Activated CD4-positive, alpha-beta memory T cell treated with anti-CD3 and anti-CD28 coated beads for 36 hours (primary cell): Measurements from ENCODE around the gene MYOD1. TPM values are rescaled to one million over a fixed set of nuclear protein-coding genes. Genes with fewer than 3 reads are reported as not detected.

Experiments
- CTCF ChIA-PET: fragments of 350-600 bp; sonication (Branson Sonifier 250); formaldehyde crosslinking; loops from one replicate; lab custom pipeline; 2021; ENCODE audit warnings: antibody characterized with exemption, inconsistent platforms; lab: Charles Lee
- POLR2A ChIA-PET: fragments of 350-600 bp; sonication (Branson Sonifier 250); formaldehyde crosslinking; loops from one replicate; lab custom pipeline; 2021; ENCODE audit warnings: antibody characterized with exemption; lab: Charles Lee
- DNase-seq: peaks from one replicate; pipeline ENCODE4 v3.0.0-alpha.2; 2020
- H3K27ac Mint-ChIP-seq: one replicate; pipeline ENCODE4 v1.8.0; 2021; ENCODE audit warnings: mixed read lengths
- H3K27me3 Mint-ChIP-seq: one replicate; pipeline ENCODE4 v1.8.0; 2021; ENCODE audit warnings: mixed read lengths
- H3K36me3 Mint-ChIP-seq: one replicate; pipeline ENCODE4 v1.8.0; 2021; ENCODE audit warnings: mixed read lengths
- H3K4me1 Mint-ChIP-seq: one replicate; pipeline ENCODE4 v1.8.0; 2021; ENCODE audit warnings: low read depth, mixed read lengths
- H3K4me3 Mint-ChIP-seq: one replicate; pipeline ENCODE4 v1.8.0; 2021; ENCODE audit warnings: mild to moderate bottlenecking, mixed read lengths
- H3K9me3 Mint-ChIP-seq: one replicate; pipeline ENCODE4 v1.8.0; 2021; ENCODE audit warnings: mixed read lengths
- intact Hi-C: fragments of 100-400 bp; cut with micrococcal nuclease; formaldehyde crosslinking; loops from one replicate; pipeline ENCODE4 v1.15.1; 2023
- total RNA-seq, 2 experiments: library from RNA; stranded (reverse); gene quantifications; one replicate each; pipeline ENCODE4 v1.2.3, GENCODE V29; 2021

MYOD1 gene
- total RNA-seq, 2 experiments from 2014 or later, result not detected

- peaks cover 36% of the 10 kb centered on the region for H3K27me3 Mint-ChIP-seq
- H3K9me3 Mint-ChIP-seq, result no peaks in the 10 kb centered on the region
- intact Hi-C loops, result no loop called here
- no peak for DNase-seq
- ChIA-PET CTCF (no interaction called here), POLR2A (no interaction called here)
- no peak overlapping the region for H3K27ac Mint-ChIP-seq
- H3K4me1 Mint-ChIP-seq, result no peaks in the 10 kb centered on the region
- no peak overlapping the region for H3K4me3 Mint-ChIP-seq
- H3K36me3 Mint-ChIP-seq, result no peaks in the 10 kb centered on the region
Measured at GRCh38 chr11:17693531-17693930, 25.8 kb upstream of the MYOD1 start.

GRCh38 chr11:17694494-17695110 lies 24.8 kb upstream of the MYOD1 start:
- H3K4me3 Mint-ChIP-seq, result no peak overlapping the region
- H3K27me3 Mint-ChIP-seq, result peaks cover 36% of the 10 kb centered on the region
- intact Hi-C loops, result no loop called here
- no peaks in the 10 kb centered on the region for H3K36me3 Mint-ChIP-seq
- H3K4me1 Mint-ChIP-seq, result no peaks in the 10 kb centered on the region
- POLR2A ChIA-PET, result no interaction called here
- no peaks in the 10 kb centered on the region for H3K9me3 Mint-ChIP-seq
- CTCF ChIA-PET, result no interaction called here
- H3K27ac Mint-ChIP-seq, result no peak overlapping the region
- no peak for DNase-seq

GRCh38 chr11:17695454-17696441 lies 23.6 kb upstream of the MYOD1 start:
- POLR2A ChIA-PET, result no interaction called here
- Mint-ChIP-seq H3K36me3 (no peaks in the 10 kb centered on the region), H3K27ac (no peak overlapping the region), H3K9me3 (no peaks in the 10 kb centered on the region), H3K4me1 (no peaks in the 10 kb centered on the region), H3K4me3 (no peak overlapping the region), H3K27me3 (peaks cover 36% of the 10 kb centered on the region)
- CTCF ChIA-PET, result no interaction called here
- DNase-seq, result no peak
- intact Hi-C loops, result no loop called here

- intact Hi-C loops, result no loop called here
Measured at GRCh38 chr11:17696741-17697140, 22.6 kb upstream of the MYOD1 start.

GRCh38 chr11:17697175-17697949 lies 22.0 kb upstream of the MYOD1 start:
- no peak for DNase-seq
- H3K9me3 Mint-ChIP-seq, result no peaks in the 10 kb centered on the region
- intact Hi-C loops, result no loop called here
- H3K4me3 Mint-ChIP-seq, result no peak overlapping the region
- H3K27ac Mint-ChIP-seq, result no peak overlapping the region
- ChIA-PET CTCF (no interaction called here), POLR2A (no interaction called here)
- H3K4me1 Mint-ChIP-seq, result no peaks in the 10 kb centered on the region
- peaks cover 29% of the 10 kb centered on the region for H3K27me3 Mint-ChIP-seq
- no peaks in the 10 kb centered on the region for H3K36me3 Mint-ChIP-seq

More at GRCh38 chr11:17696741-17697140, 22.6 kb upstream of the MYOD1 start:
- no peaks in the 10 kb centered on the region for H3K4me1 Mint-ChIP-seq
- no peak overlapping the region for H3K27ac Mint-ChIP-seq
- H3K36me3 Mint-ChIP-seq, result no peaks in the 10 kb centered on the region
- no peaks in the 10 kb centered on the region for H3K9me3 Mint-ChIP-seq
- DNase-seq, result no peak
- ChIA-PET POLR2A (no interaction called here), CTCF (no interaction called here)
- no peak overlapping the region for H3K4me3 Mint-ChIP-seq
- peaks cover 33% of the 10 kb centered on the region for H3K27me3 Mint-ChIP-seq

- ChIA-PET CTCF (interaction anchor here (1.3 kb wide), 1 partner anchor 32 kb away, joined by 3 read pairs; no protein-coding TSS in a partner anchor), POLR2A (no interaction called here)
- no peaks in the 10 kb centered on the region for H3K36me3 Mint-ChIP-seq
- no peak overlapping the region for H3K4me3 Mint-ChIP-seq
- no peak for DNase-seq
- H3K27me3 Mint-ChIP-seq, result peaks cover 24% of the 10 kb centered on the region
- H3K27ac Mint-ChIP-seq, result no peak overlapping the region
- H3K9me3 Mint-ChIP-seq, result peaks cover 6% of the 10 kb centered on the region
- intact Hi-C loops, result no loop called here
- H3K4me1 Mint-ChIP-seq, result no peaks in the 10 kb centered on the region
Measured at GRCh38 chr11:17699147-17700114, 19.9 kb upstream of the MYOD1 start.

- POLR2A ChIA-PET, result no interaction called here
- Mint-ChIP-seq H3K4me1 (no peaks in the 10 kb centered on the region), H3K27ac (no peak overlapping the region), H3K4me3 (no peak overlapping the region), H3K36me3 (no peaks in the 10 kb centered on the region), H3K9me3 (peaks cover 6% of the 10 kb centered on the region), H3K27me3 (peaks cover 16% of the 10 kb centered on the region)
- intact Hi-C loops, result no loop called here
- CTCF ChIA-PET, result no interaction called here
- DNase-seq, result no peak
Measured at GRCh38 chr11:17700991-17701390, 18.4 kb upstream of the MYOD1 start.

GRCh38 chr11:17702876-17703275 lies 16.5 kb upstream of the MYOD1 start:
- intact Hi-C loops, result no loop called here
- no peak for DNase-seq
- Mint-ChIP-seq H3K27me3 (peaks cover 5% of the 10 kb centered on the region), H3K4me1 (no peaks in the 10 kb centered on the region), H3K9me3 (peaks cover 6% of the 10 kb centered on the region), H3K4me3 (no peak overlapping the region), H3K36me3 (no peaks in the 10 kb centered on the region), H3K27ac (no peak overlapping the region)
- CTCF ChIA-PET, result interaction anchor here (1.0 kb wide), 1 partner anchor 28 kb away, joined by 3 read pairs; no protein-coding TSS in a partner anchor
- POLR2A ChIA-PET, result no interaction called here

GRCh38 chr11:17703951-17704350 lies 15.4 kb upstream of the MYOD1 start:
- H3K27me3 Mint-ChIP-seq, result peaks cover 3% of the 10 kb centered on the region
- peaks cover 6% of the 10 kb centered on the region for H3K9me3 Mint-ChIP-seq
- POLR2A ChIA-PET, result no interaction called here
- no peak overlapping the region for H3K4me3 Mint-ChIP-seq
- no peak for DNase-seq
- H3K4me1 Mint-ChIP-seq, result no peaks in the 10 kb centered on the region
- no peaks in the 10 kb centered on the region for H3K36me3 Mint-ChIP-seq
- H3K27ac Mint-ChIP-seq, result no peak overlapping the region
- CTCF ChIA-PET, result no interaction called here
- intact Hi-C loops, result no loop called here

GRCh38 chr11:17707830-17708229 lies 11.5 kb upstream of the MYOD1 start:
- H3K4me1 Mint-ChIP-seq, result no peaks in the 10 kb centered on the region
- no peak for DNase-seq
- intact Hi-C loops, result no loop called here
- H3K27ac Mint-ChIP-seq, result no peak overlapping the region
- no peak overlapping the region for H3K4me3 Mint-ChIP-seq
- ChIA-PET POLR2A (no interaction called here), CTCF (no interaction called here)
- peaks cover 9% of the 10 kb centered on the region for H3K27me3 Mint-ChIP-seq
- H3K36me3 Mint-ChIP-seq, result no peaks in the 10 kb centered on the region
- peaks cover 6% of the 10 kb centered on the region for H3K9me3 Mint-ChIP-seq

GRCh38 chr11:17711836-17712235 lies 7.5 kb upstream of the MYOD1 start:
- Mint-ChIP-seq H3K4me3 (no peak overlapping the region), H3K4me1 (no peaks in the 10 kb centered on the region), H3K27ac (no peak overlapping the region), H3K27me3 (peaks cover 10% of the 10 kb centered on the region), H3K9me3 (no peaks in the 10 kb centered on the region), H3K36me3 (no peaks in the 10 kb centered on the region)
- intact Hi-C loops, result no loop called here
- DNase-seq, result no peak
- ChIA-PET POLR2A (no interaction called here), CTCF (interaction anchor here (1.1 to 1.4 kb wide), 2 partner anchors 18 to 19 kb away, joined by 3 to 8 read pairs; no protein-coding TSS in a partner anchor)
